ENCODE data around the gene TLR5. TPM values are rescaled to one million over a fixed set of nuclear protein-coding genes. Genes with fewer than 3 reads are reported as not detected.

TLR5 gene
- total RNA-seq, 2 donors from 2014 or later = 8.2 to 10.1 TPM

DNA sequence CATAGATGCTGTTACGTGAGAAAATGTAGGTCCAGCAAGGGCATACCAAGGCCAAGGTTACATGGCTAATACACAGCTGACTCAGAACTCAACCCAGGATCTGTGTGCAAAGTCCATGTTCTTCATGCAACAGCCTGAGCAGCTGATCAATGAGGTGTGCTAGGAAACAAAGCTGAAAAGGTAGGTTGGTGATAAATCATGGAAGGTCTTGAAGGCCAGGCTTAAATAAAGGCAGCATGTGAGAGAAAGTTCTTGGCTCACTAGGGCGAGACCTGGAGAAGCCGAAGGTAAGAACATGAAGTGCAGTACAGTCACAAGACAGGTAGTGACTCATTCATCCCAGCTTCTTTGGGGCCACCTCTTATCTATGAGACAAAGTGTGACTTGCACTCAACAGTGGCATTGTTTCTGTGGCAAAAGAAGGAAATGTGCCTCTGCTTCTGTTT, 33.4 kb downstream of the TLR5 start:
- no peaks in the 10 kb centered on the region for H3K27me3 ChIP-seq
- H3K4me1 ChIP-seq = peaks cover 26% of the 10 kb centered on the region
- no peaks in the 10 kb centered on the region for H3K9me3 ChIP-seq
- peak; percentile 92 for ATAC-seq
- intact Hi-C loops (cut with DNase I) = no loop called here
- no peak for TF ChIP-seq CTCF (IDR thresholded peaks at IDR 0.05)
- TF ChIP-seq POLR2A (IDR thresholded peaks at IDR 0.05) = peak in 1 of 3 donors; percentile 6
- peak; percentile 43 to 87 (median 64) for DNase-seq
- no peak overlapping the region for H3K4me3 ChIP-seq
- 27 to 46% methylated on average over 3 of the region's 3 CpGs for WGBS, 2 donors
- H3K27ac ChIP-seq = peak overlapping the region; percentile 43 to 88 (median 68)
- H3K36me3 ChIP-seq (replicated peaks in 1 of 2; ENCODE audit: insufficient read depth in 1 of 2, low read depth in 2 of 2) = no peaks in the 10 kb centered on the region

- Histone ChIP-seq H3K4me3 (no peak overlapping the region), H3K4me1 (peaks cover 48% of the 10 kb centered on the region), H3K27ac (no peak overlapping the region), H3K27me3 (no peaks in the 10 kb centered on the region), H3K9me3 (no peaks in the 10 kb centered on the region), H3K36me3 (replicated peaks in 1 of 2; ENCODE audit: insufficient read depth in 1 of 2, low read depth in 2 of 2) (no peaks in the 10 kb centered on the region)
- TF ChIP-seq POLR2A (IDR thresholded peaks at IDR 0.05) (no peak), CTCF (IDR thresholded peaks at IDR 0.05) (no peak)
- no peak for DNase-seq
- intact Hi-C loops (cut with DNase I) = no loop called here
- ATAC-seq = no peak
- WGBS, 2 donors = 67 to 74% methylated on average over 3 of the region's 3 CpGs
Measured at GRCh38 chr1:223106856-223107255, 36.2 kb downstream of the TLR5 start.

DNA sequence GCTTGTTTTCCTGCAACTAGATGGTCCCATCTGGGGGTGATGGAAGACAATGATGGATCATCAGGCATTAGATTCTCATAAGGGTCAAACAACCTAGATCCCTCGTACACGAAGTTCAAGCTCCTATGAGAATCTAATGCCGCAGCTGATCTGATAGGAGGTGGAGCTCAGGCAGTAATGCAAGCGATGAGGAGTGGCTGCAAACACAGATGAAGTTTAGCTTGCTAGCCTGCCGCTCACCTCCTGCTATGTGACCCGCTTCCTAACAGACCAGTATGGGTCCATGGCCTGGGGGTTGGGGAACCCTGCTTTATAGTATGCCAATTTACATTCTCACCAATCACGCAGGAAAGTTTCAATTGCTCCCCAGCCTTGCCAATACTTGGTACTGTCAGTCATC, 37.5 kb downstream of the TLR5 start:
- no peaks in the 10 kb centered on the region for H3K36me3 ChIP-seq (replicated peaks in 1 of 2; ENCODE audit: insufficient read depth in 1 of 2, low read depth in 2 of 2)
- DNase-seq = no peak
- H3K9me3 ChIP-seq = no peaks in the 10 kb centered on the region
- peaks cover 43% of the 10 kb centered on the region for H3K4me1 ChIP-seq
- no peaks in the 10 kb centered on the region for H3K27me3 ChIP-seq
- WGBS, 2 donors = 89 to 98% methylated on average over 7 of the region's 7 CpGs
- H3K4me3 ChIP-seq = no peak overlapping the region
- H3K27ac ChIP-seq = no peak overlapping the region
- intact Hi-C loops (cut with DNase I) = no loop called here
- ATAC-seq = no peak
- no peak for TF ChIP-seq POLR2A (IDR thresholded peaks at IDR 0.05)

DNA sequence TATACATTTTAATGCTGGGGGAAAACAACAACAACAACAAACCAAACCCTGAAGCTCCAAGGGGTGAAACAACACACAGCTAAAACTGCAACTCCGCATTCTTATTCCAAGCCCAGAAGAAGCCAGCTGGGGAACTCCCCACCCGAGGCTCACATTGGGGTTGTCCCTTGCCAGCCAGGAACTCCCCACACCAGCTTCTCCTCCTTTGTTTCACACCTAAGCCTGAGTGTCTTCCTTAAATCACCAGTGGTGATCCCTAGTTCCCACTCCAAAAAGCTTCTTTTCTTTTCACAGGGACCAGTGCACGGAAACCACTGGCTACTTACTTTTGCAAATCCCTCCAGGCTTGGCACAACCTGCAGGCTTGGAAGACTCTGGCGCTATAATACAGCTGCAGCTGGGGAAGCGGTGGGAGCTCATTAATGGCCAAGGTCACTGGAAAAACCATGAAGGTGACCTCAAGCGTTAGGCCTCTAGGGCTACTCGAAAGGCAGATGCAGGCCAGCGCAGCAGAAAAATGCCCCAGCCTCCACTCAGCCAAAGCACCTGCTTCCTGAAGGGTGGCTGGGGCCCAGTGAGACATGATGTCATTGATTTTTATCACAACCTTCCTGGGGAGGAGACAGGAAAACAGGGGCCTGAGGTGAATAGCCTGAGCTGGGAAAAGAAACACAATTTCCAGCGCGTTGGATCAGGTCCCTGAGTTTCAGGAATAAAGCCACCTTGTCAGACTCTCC, 40.1 kb downstream of the TLR5 start:
- Histone ChIP-seq H3K9me3 (no peaks in the 10 kb centered on the region), H3K36me3 (replicated peaks in 1 of 2; ENCODE audit: insufficient read depth in 1 of 2, low read depth in 2 of 2) (no peaks in the 10 kb centered on the region), H3K27ac (peak overlapping the region in 3 of 4 donors; percentile 53 to 74 (median 58)), H3K4me1 (peaks cover 24% of the 10 kb centered on the region), H3K27me3 (no peaks in the 10 kb centered on the region), H3K4me3 (no peak overlapping the region)
- TF ChIP-seq POLR2A (IDR thresholded peaks at IDR 0.05) (no peak), CTCF (IDR thresholded peaks at IDR 0.05) (peak in 1 of 7 experiments; percentile 3)
- intact Hi-C loops (cut with DNase I) = no loop called here
- peak; percentile 99 for ATAC-seq
- WGBS, 2 donors = 35 to 40% methylated on average over 10 of the region's 10 CpGs
- peak; percentile 76 to 90 (median 82) for DNase-seq

DNA sequence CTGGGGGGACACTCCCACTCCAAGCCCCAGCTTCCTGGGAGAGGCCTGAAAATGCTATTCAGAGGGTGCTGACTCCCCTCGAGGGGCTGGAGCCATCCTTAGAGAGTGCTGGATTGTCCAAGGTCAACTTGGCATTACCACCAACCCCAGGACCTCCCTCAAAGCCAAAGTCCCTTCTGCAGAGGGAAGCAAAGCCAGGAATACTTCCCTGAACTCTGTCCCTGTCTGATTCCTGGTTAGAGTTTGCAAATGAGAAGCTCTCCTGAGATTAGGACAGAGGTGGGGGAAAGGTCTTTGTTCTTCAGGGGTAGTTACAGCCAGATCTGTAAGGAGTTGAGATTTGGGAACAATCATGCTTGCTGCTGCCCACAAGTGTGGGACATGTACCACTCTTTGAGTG, 45.3 kb downstream of the TLR5 start:
- Histone ChIP-seq H3K36me3 (replicated peaks in 1 of 2; ENCODE audit: insufficient read depth in 1 of 2, low read depth in 2 of 2) (no peaks in the 10 kb centered on the region), H3K27ac (no peak overlapping the region), H3K4me1 (peaks cover 6% of the 10 kb centered on the region), H3K4me3 (no peak overlapping the region), H3K27me3 (no peaks in the 10 kb centered on the region), H3K9me3 (no peaks in the 10 kb centered on the region)
- ATAC-seq (no peak), DNase-seq (no peak)
- WGBS, 2 donors = 60 to 80% methylated on average over 1 of the region's 1 CpG
- intact Hi-C loops (cut with DNase I) = no loop called here
- TF ChIP-seq POLR2A (IDR thresholded peaks at IDR 0.05) = no peak

GRCh38 chr1:223095870-223096269, 47.2 kb downstream of the TLR5 start:
- no peak for DNase-seq
- no peaks in the 10 kb centered on the region for H3K4me1 ChIP-seq

More at GRCh38 chr1:223095870-223096269, 47.2 kb downstream of the TLR5 start:
- no peak for ATAC-seq
- Histone ChIP-seq H3K27ac (no peak overlapping the region), H3K4me3 (no peak overlapping the region), H3K36me3 (replicated peaks in 1 of 2; ENCODE audit: insufficient read depth in 1 of 2, low read depth in 2 of 2) (no peaks in the 10 kb centered on the region), H3K9me3 (no peaks in the 10 kb centered on the region), H3K27me3 (no peaks in the 10 kb centered on the region)
- WGBS, 2 donors = 77 to 91% methylated on average over 4 of the region's 4 CpGs
- intact Hi-C loops (cut with DNase I) = no loop called here
- no peak for TF ChIP-seq CTCF (IDR thresholded peaks at IDR 0.05)
- no peak for TF ChIP-seq POLR2A (IDR thresholded peaks at IDR 0.05)

Measured in body of pancreas (tissue), 4 donors.